HL-60 (cell line): ENCODE results near the gene MYOCD.
A peak's percentile ranks its signal among the peaks of the same experiment; 100 is the strongest.

ENCODE experiments used
- DNase-seq, 2 experiments: peaks; one replicate each; pipeline ENCODE4 v3.0.0-alpha.2; 2010 to 2020; ENCODE audit warnings: low read depth in 1 of 2, low spot score in 1 of 2
- H3K27ac ChIP-seq: fragments of 250-450 bp; sonication (Bioruptor Pico); replicated peaks from 2 replicates; pipeline ENCODE4 v1.5.1; 2020; ENCODE audit warnings: mild to moderate bottlenecking, moderate library complexity
- H3K27me3 ChIP-seq: fragments of 250-450 bp; sonication (Bioruptor Pico); 2 replicates; pipeline ENCODE4 v1.5.1; 2021; ENCODE audit warnings: mild to moderate bottlenecking, moderate library complexity; ENCODE audit not compliant: insufficient read depth, poor library complexity, severe bottlenecking
- H3K4me3 ChIP-seq: replicated peaks from 2 replicates; pipeline ENCODE4 v1.5.1; 2011; ENCODE audit warnings: mild to moderate bottlenecking, control low read depth, low read length; ENCODE audit not compliant: insufficient read depth
- GABPA ChIP-seq: IDR thresholded peaks from 2 replicates; pipeline ENCODE4 v1.6.1; 2012; ENCODE audit warnings: low read depth
- POLR2AphosphoS5 ChIP-seq: IDR thresholded peaks from 2 replicates; pipeline ENCODE4 v1.6.1; 2012; ENCODE audit warnings: low read depth
- SPI1 ChIP-seq: IDR thresholded peaks from 2 replicates; pipeline ENCODE4 v1.6.1; 2012; ENCODE audit warnings: low read depth, mild to moderate bottlenecking, borderline replicate concordance
- TF ChIP-seq, protein P1 (sequence below): IDR thresholded peaks from one replicate; pipeline ENCODE4 v1.5.1; 2011; ENCODE audit warnings: low read length, control low read depth, inconsistent platforms; ENCODE audit not compliant: insufficient read depth
- TF ChIP-seq, protein P2 (sequence below): IDR thresholded peaks from 2 replicates; pipeline ENCODE4 v1.6.1; 2012; ENCODE audit warnings: low read depth; ENCODE audit not compliant: insufficient replicate concordance

MYOCD gene

DNA sequence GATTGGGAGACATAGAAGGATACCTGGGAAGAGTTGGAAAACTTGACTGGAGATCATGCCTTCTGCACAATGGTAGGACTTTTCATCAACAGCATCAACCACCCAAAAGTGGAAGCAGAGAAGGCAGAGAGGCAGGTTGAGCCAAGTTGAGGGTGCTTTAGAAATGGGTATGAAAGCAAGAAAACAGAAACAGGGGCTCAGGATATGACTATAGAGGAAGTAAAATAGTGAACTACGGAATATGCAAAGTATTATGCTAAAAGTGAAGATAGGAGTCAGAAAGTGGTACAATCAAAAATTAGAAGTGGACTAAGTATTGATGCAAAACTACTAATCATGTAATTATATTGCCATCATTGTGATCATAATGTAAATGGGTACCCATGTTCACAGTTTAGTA, 107.5 kb downstream of the MYOCD start:
- DNase-seq: no peak
- no peak overlapping the region for H3K27ac ChIP-seq
- TF ChIP-seq, protein P1, sequence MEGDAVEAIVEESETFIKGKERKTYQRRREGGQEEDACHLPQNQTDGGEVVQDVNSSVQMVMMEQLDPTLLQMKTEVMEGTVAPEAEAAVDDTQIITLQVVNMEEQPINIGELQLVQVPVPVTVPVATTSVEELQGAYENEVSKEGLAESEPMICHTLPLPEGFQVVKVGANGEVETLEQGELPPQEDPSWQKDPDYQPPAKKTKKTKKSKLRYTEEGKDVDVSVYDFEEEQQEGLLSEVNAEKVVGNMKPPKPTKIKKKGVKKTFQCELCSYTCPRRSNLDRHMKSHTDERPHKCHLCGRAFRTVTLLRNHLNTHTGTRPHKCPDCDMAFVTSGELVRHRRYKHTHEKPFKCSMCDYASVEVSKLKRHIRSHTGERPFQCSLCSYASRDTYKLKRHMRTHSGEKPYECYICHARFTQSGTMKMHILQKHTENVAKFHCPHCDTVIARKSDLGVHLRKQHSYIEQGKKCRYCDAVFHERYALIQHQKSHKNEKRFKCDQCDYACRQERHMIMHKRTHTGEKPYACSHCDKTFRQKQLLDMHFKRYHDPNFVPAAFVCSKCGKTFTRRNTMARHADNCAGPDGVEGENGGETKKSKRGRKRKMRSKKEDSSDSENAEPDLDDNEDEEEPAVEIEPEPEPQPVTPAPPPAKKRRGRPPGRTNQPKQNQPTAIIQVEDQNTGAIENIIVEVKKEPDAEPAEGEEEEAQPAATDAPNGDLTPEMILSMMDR: no peak
- TF ChIP-seq POLR2AphosphoS5 (no peak), SPI1 (no peak), GABPA (no peak)
- TF ChIP-seq, protein P2, sequence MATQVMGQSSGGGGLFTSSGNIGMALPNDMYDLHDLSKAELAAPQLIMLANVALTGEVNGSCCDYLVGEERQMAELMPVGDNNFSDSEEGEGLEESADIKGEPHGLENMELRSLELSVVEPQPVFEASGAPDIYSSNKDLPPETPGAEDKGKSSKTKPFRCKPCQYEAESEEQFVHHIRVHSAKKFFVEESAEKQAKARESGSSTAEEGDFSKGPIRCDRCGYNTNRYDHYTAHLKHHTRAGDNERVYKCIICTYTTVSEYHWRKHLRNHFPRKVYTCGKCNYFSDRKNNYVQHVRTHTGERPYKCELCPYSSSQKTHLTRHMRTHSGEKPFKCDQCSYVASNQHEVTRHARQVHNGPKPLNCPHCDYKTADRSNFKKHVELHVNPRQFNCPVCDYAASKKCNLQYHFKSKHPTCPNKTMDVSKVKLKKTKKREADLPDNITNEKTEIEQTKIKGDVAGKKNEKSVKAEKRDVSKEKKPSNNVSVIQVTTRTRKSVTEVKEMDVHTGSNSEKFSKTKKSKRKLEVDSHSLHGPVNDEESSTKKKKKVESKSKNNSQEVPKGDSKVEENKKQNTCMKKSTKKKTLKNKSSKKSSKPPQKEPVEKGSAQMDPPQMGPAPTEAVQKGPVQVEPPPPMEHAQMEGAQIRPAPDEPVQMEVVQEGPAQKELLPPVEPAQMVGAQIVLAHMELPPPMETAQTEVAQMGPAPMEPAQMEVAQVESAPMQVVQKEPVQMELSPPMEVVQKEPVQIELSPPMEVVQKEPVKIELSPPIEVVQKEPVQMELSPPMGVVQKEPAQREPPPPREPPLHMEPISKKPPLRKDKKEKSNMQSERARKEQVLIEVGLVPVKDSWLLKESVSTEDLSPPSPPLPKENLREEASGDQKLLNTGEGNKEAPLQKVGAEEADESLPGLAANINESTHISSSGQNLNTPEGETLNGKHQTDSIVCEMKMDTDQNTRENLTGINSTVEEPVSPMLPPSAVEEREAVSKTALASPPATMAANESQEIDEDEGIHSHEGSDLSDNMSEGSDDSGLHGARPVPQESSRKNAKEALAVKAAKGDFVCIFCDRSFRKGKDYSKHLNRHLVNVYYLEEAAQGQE: no peak
- no peak overlapping the region for H3K4me3 ChIP-seq
- H3K27me3 ChIP-seq: no peaks in the 10 kb centered on the region

DNA sequence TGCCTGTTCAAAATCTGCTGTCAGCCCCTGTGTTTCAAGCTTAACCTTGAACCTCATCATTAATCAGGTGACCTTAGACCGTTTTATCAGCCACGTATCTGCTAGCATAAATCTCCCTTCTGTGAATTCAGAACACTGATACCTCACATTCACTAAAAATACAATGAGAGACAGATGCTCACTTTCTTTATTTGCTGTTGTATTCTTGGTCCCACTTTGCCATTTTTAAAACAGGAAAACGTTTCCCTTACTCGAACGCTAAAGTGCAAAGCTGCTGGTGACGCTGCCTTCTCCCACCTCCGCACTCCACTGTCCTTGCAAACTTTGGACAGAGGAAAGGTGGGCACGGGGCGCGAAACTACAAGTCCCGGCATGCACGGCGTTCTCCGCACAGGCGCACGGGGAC, 123.4 kb downstream of the MYOCD start:
- no peak for TF ChIP-seq GABPA
- TF ChIP-seq, protein P1: no peak
- TF ChIP-seq POLR2AphosphoS5: no peak
- no peak for TF ChIP-seq SPI1
- TF ChIP-seq, protein P2: no peak
- no peak overlapping the region for H3K27ac ChIP-seq
- H3K4me3 ChIP-seq: peak overlapping the region; percentile 57
- no peak for DNase-seq
- H3K27me3 ChIP-seq: peaks cover 4% of the 10 kb centered on the region

DNA sequence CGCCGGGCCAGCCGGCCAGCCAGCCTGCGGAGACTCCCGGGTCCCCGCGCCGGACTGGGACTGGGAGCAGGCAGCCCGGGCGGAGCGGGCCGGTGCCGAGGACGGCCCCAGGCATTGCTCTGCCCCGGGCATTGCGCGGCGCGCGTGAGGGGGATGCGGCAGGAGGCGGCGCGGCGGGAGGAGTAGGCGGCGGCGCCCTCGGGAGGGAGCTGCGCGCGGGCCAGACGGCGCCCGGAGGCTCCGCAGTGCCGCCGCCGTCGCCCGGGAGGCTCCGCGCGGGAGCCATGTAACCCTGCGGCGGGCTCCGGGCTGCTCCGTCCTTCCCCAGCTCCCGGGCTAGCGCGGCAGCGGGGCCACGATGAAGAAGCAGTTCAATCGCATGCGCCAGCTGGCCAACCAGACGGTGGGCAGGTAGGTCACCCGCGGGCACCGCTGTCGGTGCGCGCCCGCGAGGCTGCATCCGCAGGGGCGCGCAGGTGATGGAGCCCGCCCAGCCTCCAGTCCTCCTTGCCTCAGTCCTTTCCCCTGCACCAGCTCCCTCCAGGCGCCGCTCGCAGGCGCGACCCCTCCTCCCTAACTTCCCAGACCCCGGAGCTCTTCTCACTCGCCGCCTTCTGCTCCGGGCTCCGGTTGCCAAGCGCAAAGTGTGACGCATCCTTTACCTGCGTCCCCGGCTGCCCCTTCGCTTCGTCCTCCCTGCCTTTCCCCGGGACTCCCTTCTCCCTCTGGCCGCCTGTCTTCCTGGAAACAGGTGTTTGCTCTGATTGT, 124.0 kb downstream of the MYOCD start, which contains the start of gene ARHGAP44:
TSS of gene ARHGAP44 (plus strand) at position 18 of the 768 bp plus-strand sequence. CDS start at position 359, 341 bp downstream.
- DNase-seq: peak; percentile 1 to 12
- H3K27me3 ChIP-seq: peaks cover 4% of the 10 kb centered on the region
- peak within 1 kb of the TSS; percentile 57 for H3K4me3 ChIP-seq
- no peak for TF ChIP-seq POLR2AphosphoS5
- TF ChIP-seq SPI1: no peak
- no peak for TF ChIP-seq GABPA
- no peak within 1 kb of the TSS for H3K27ac ChIP-seq

DNA sequence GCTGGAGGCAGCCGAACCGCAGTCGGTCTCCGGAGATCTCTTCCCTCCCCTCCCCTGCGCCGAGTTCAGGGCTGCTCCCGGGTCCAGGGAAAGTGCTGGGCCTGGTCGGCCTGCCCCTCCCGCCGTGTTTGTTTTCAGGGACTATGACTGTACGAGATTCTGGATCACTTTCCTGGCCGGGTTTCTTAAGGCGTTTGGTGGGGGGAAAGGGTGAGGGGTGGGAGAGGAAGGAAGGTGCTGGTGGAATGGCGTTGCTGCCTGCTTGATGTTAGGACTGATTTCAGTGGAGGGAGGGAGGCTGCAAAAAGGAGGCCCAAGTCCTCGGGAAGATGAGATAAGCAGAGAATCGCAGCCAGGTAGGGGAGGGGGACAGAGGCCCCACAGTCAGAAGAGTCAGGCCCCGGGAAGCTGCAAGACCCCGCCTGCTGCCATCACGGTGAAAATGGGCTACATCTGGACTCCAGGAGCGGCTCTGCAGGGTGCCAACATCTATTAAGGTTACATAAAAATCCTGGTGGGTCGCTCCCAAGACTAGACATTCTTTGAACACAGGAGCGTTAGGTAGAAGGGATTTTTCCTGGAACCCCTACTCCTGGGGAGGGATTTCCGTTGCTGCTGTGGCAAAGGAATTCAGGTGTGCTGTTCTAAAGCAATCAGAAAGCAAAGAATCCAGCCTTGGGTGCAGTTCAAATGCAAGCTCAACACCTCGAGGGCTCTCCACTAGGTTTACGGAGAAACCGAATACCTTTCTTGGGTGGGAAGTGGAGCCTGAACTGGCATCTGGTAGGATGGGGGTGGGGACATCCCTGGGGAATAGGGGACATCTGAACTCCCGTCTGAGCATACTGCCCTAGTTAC, 124.8 kb downstream of the MYOCD start:
- peak overlapping the region; percentile 57 for H3K4me3 ChIP-seq
- peaks cover 4% of the 10 kb centered on the region for H3K27me3 ChIP-seq
- DNase-seq: no peak
- H3K27ac ChIP-seq: no peak overlapping the region
- TF ChIP-seq, protein P2: no peak
- no peak for TF ChIP-seq POLR2AphosphoS5
- TF ChIP-seq SPI1: no peak
- TF ChIP-seq, protein P1: no peak
- no peak for TF ChIP-seq GABPA
